Neuron (in vitro differentiated cells): Measurements from ENCODE around the gene WDR62.

Source experiments
- H2AFZ ChIP-seq: one replicate; pipeline ENCODE4 v1.6.1; 2013; ENCODE audit warnings: low read depth, mild to moderate bottlenecking, inconsistent platforms, low read length, moderate library complexity
- H3K27me3 ChIP-seq: one replicate; pipeline ENCODE4 v1.6.1; 2013; ENCODE audit warnings: low read length; ENCODE audit not compliant: insufficient read depth
- H3K36me3 ChIP-seq: one replicate; pipeline ENCODE4 v1.6.1; 2013; ENCODE audit warnings: low read length; ENCODE audit not compliant: insufficient read depth
- H3K4me1 ChIP-seq: one replicate; pipeline ENCODE4 v1.6.1; 2013; ENCODE audit warnings: low read length; ENCODE audit not compliant: insufficient read depth
- H3K4me3 ChIP-seq: 2 replicates; pipeline ENCODE4 v1.5.1; 2013; ENCODE audit warnings: mild to moderate bottlenecking, low read length, moderate library complexity
- H3K9me3 ChIP-seq: one replicate; pipeline ENCODE4 v1.6.1; 2013; ENCODE audit warnings: low read length

The WDR62 gene

GRCh38 chr19:36136964-36137686 is 82.4 kb downstream of the WDR62 start:
- Histone ChIP-seq H3K27me3 (no peaks in the 10 kb centered on the region), H3K9me3 (no peaks in the 10 kb centered on the region), H2AFZ (no peak overlapping the region), H3K36me3 (no peaks in the 10 kb centered on the region), H3K4me1 (peaks cover 4% of the 10 kb centered on the region), H3K4me3 (no peak overlapping the region)

DNA sequence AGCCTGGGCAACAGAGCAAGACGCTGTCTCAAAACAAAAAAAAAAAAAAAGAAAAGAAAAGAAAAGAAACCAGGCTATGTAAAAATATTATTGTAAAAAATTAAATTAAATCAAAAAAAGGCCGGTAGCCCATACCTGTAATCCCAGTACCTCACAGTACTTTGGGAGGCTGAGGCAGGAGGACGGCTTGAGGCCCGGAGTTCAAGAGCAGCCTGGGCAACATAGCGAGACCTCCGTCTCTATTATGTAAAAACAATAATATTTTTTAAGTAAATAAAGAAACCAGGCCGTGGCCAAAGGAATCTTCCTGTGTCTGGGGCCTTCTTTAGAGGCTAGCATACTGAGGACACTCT is 84.4 kb downstream of the WDR62 start:
- Histone ChIP-seq H3K36me3 (peaks cover 11% of the 10 kb centered on the region), H3K9me3 (no peaks in the 10 kb centered on the region), H2AFZ (peak overlapping the region; percentile 19), H3K27me3 (no peaks in the 10 kb centered on the region), H3K4me1 (peaks cover 4% of the 10 kb centered on the region), H3K4me3 (peak overlapping the region; percentile 90)

DNA sequence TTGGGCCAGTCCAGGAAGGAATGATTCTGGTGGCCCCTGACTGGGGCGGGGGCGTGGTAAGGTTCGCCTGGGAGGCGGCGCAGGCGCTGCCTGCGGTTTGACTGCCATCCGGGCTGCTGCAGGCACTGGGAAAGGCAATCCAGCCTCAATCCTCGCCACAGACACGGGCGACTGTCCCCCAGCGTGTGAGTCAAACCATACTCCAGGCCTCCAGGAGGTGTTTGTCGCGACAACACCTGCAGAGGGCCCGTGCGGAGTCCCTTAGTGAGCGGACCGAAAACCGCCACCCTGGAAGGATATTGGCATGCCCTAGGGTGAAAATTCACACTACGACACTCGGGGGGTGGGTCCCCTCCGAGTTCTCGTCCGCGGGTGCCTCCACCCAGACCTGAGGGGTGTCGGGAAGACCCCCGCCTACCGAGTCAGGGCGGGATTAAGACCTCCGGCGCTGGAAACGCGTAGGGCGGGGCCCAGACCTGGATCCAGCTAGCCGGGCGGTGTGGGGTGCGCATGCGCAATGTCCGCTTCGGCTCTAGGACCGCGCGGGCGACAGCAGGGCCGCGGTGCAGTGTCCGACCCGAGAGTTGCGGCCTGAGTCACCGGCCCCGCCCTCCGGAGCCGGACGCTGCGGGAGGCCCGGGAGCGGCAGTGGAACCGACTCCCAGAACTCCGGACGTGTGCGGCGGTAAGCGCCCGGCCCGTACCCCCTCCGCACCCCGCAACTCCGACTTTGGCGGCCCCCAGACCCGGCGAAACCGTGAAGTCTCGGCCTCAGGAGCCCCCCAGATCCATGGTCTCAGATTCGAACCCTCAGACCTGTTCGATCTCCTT is 85.0 kb downstream of the WDR62 start, which contains the start of gene CAPNS1:
CAPNS1 (plus strand) TSS at position 594 of the 831 bp plus-strand sequence. CDS start 946 bp downstream, outside the sequence.
- peaks cover 4% of the 10 kb centered on the region for H3K4me1 ChIP-seq
- no peaks in the 10 kb centered on the region for H3K27me3 ChIP-seq
- H3K4me3 ChIP-seq = peak within 1 kb of the TSS; percentile 90
- peak within 1 kb of the TSS; percentile 19 for H2AFZ ChIP-seq
- H3K9me3 ChIP-seq = no peaks in the 10 kb centered on the region
- peaks cover 17% of the 10 kb centered on the region for H3K36me3 ChIP-seq

- H3K27me3 ChIP-seq = no peaks in the 10 kb centered on the region
- H3K4me1 ChIP-seq = peaks cover 4% of the 10 kb centered on the region
- H3K4me3 ChIP-seq = peak overlapping the region; percentile 90
- peaks cover 24% of the 10 kb centered on the region for H3K36me3 ChIP-seq
- H2AFZ ChIP-seq = peak overlapping the region; percentile 19
- no peaks in the 10 kb centered on the region for H3K9me3 ChIP-seq
These were observed 85.8 kb downstream of the WDR62 start for GRCh38 chr19:36140304-36141038.

GRCh38 chr19:36141039-36141927 is 86.6 kb downstream of the WDR62 start:
- Histone ChIP-seq H3K4me3 (peak overlapping the region; percentile 90), H3K9me3 (no peaks in the 10 kb centered on the region), H3K36me3 (peaks cover 32% of the 10 kb centered on the region), H3K4me1 (peaks cover 4% of the 10 kb centered on the region), H3K27me3 (no peaks in the 10 kb centered on the region), H2AFZ (no peak overlapping the region)

DNA sequence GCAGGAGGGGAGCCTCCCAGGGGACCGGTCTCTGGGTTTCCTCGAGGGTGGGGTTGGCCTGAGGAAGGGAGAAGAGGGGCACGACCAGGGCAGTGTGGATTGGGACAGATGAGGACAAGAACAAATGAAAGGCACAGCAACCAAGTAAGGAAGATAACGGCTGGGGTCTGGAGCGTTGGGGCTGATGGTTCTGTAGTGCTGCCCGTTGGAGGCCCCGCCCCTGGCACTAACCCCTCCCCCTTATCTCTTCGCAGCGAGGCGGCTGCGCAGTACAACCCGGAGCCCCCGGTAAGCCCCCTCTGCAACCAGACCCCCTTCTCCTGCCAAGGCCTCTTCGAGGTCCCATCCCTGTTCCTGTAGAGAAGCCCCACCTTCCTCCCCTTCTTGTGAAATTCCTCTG is 87.3 kb downstream of the WDR62 start:
- H3K36me3 ChIP-seq = peaks cover 37% of the 10 kb centered on the region
- H3K9me3 ChIP-seq = no peaks in the 10 kb centered on the region
- no peak overlapping the region for H2AFZ ChIP-seq
- no peaks in the 10 kb centered on the region for H3K27me3 ChIP-seq
- H3K4me1 ChIP-seq = peaks cover 4% of the 10 kb centered on the region
- no peak overlapping the region for H3K4me3 ChIP-seq

- H3K27me3 ChIP-seq = no peaks in the 10 kb centered on the region
- no peak overlapping the region for H3K4me3 ChIP-seq
- no peaks in the 10 kb centered on the region for H3K9me3 ChIP-seq
- H3K4me1 ChIP-seq = peaks cover 4% of the 10 kb centered on the region
- H3K36me3 ChIP-seq = peaks cover 37% of the 10 kb centered on the region
- no peak overlapping the region for H2AFZ ChIP-seq
These were observed 87.8 kb downstream of the WDR62 start for GRCh38 chr19:36142496-36142895.

- H3K9me3 ChIP-seq = no peaks in the 10 kb centered on the region
- H3K27me3 ChIP-seq = no peaks in the 10 kb centered on the region
- H3K4me1 ChIP-seq = no peaks in the 10 kb centered on the region
- H2AFZ ChIP-seq = no peak overlapping the region
- no peak overlapping the region for H3K4me3 ChIP-seq
- peaks cover 53% of the 10 kb centered on the region for H3K36me3 ChIP-seq
These were observed 89.9 kb downstream of the WDR62 start for GRCh38 chr19:36144624-36145023.

- Histone ChIP-seq H3K36me3 (peaks cover 57% of the 10 kb centered on the region), H3K27me3 (no peaks in the 10 kb centered on the region), H3K4me3 (no peak overlapping the region), H3K9me3 (peaks cover 2% of the 10 kb centered on the region), H3K4me1 (no peaks in the 10 kb centered on the region), H2AFZ (no peak overlapping the region)
These were observed 95.1 kb downstream of the WDR62 start for GRCh38 chr19:36149673-36150406.

- H3K4me3 ChIP-seq = no peak overlapping the region
- H2AFZ ChIP-seq = no peak overlapping the region
- H3K4me1 ChIP-seq = no peaks in the 10 kb centered on the region
- peaks cover 50% of the 10 kb centered on the region for H3K36me3 ChIP-seq
- peaks cover 2% of the 10 kb centered on the region for H3K9me3 ChIP-seq
- H3K27me3 ChIP-seq = no peaks in the 10 kb centered on the region
These were observed 95.9 kb downstream of the WDR62 start for GRCh38 chr19:36150586-36150985.

- Histone ChIP-seq H2AFZ (no peak overlapping the region), H3K27me3 (no peaks in the 10 kb centered on the region), H3K36me3 (peaks cover 43% of the 10 kb centered on the region), H3K4me3 (no peak overlapping the region), H3K9me3 (peaks cover 2% of the 10 kb centered on the region), H3K4me1 (no peaks in the 10 kb centered on the region)
These were observed 96.7 kb downstream of the WDR62 start for GRCh38 chr19:36151144-36152018.
